Esophagus squamous epithelium (tissue), 4 donors: ENCODE measurements around the gene ZNF524.

Source experiments
- POLR2A ChIP-seq, 4 donors: fragments of 450-650 bp; IDR thresholded peaks; one replicate each; pipeline ENCODE4 v1.6.1; 2017; ENCODE audit warnings: antibody characterized with exemption in 4 of 4, mild to moderate bottlenecking in 4 of 4, moderate library complexity in 3 of 4
- TF ChIP-seq, protein P1 (sequence below), 6 experiments: fragments of 450-650 bp in 4 of 6; fragments of 200-600 bp in 2 of 6; sonication (generic) in 2 of 6; IDR thresholded peaks; one replicate each; pipeline ENCODE4 v1.5.1; 2016 to 2019; ENCODE audit warnings: antibody characterized with exemption in 6 of 6, mild to moderate bottlenecking in 4 of 6, moderate library complexity in 4 of 6

DNA sequence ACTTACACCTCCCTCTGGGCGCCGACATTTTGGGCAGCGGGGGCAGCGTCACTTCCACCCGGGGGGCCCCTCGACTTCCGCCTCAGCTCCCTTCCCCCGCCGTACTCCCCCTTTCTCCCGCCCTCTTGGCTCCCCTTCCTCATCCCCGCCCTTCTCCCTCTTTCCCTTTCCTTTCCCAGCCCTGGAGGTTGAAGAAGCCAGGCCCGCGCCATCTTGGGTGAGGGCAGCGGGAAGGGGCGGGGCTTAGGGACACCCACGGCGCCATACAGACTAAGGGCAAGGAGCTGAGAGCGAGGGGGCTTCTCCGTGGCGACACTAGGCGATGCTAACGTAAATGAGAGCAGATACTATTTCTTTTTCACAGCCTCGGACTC, 633 bp upstream of the ZNF524 start, which contains the start of gene FIZ1:
- TF ChIP-seq, protein P1, sequence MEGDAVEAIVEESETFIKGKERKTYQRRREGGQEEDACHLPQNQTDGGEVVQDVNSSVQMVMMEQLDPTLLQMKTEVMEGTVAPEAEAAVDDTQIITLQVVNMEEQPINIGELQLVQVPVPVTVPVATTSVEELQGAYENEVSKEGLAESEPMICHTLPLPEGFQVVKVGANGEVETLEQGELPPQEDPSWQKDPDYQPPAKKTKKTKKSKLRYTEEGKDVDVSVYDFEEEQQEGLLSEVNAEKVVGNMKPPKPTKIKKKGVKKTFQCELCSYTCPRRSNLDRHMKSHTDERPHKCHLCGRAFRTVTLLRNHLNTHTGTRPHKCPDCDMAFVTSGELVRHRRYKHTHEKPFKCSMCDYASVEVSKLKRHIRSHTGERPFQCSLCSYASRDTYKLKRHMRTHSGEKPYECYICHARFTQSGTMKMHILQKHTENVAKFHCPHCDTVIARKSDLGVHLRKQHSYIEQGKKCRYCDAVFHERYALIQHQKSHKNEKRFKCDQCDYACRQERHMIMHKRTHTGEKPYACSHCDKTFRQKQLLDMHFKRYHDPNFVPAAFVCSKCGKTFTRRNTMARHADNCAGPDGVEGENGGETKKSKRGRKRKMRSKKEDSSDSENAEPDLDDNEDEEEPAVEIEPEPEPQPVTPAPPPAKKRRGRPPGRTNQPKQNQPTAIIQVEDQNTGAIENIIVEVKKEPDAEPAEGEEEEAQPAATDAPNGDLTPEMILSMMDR (IDR thresholded peaks at IDR 0.05): no peak
- TF ChIP-seq POLR2A (IDR thresholded peaks at IDR 0.05): no peak
